ENCODE data around the gene RAC3.

The RAC3 gene

DNA sequence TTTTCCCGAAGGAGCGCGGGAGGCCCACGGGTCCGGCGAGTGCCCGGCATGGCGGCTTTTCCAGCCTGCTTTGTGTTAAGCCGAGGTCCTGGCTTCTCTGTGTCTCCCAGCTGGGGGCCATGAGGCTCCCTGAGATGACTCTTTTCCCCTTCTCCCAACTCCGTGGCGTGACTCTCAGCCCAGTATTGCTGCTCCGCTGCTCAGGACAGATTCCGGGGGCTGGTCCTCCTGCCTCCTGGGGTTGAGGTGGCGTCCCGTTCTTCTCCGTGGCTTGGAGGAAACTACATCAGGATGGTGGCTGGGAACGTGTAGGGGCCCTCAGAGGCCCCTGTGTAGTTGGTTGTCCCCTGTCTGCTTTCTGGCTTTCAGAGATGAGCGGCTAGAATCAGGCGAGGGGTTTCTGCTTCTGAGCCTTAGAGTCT lies 21.2 kb downstream of the RAC3 start:
- in situ Hi-C loops (cut with MboI; ENCODE audit: low sequenced_read_pairs), result no loop called here

DNA sequence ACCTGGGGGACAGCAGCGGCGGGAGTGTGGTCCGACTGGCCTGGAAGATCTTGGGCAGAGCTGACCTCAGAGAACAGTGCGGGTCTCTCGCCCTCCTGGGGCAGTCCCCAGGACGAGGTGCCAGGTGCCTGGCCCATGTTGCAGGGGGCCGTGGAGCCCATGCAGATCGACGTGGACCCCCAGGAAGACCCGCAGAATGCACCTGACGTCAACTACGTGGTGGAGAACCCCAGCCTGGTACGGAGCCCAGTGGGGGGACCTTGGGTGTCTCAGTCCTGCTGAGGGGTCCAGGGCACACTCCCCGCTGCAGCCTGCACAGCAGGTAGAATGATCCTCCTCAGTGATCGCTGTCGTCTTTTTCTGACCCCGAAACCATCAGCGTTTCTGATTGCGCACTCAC lies 21.7 kb downstream of the RAC3 start:
- in situ Hi-C loops (cut with MboI; ENCODE audit: low sequenced_read_pairs), result no loop called here

DNA sequence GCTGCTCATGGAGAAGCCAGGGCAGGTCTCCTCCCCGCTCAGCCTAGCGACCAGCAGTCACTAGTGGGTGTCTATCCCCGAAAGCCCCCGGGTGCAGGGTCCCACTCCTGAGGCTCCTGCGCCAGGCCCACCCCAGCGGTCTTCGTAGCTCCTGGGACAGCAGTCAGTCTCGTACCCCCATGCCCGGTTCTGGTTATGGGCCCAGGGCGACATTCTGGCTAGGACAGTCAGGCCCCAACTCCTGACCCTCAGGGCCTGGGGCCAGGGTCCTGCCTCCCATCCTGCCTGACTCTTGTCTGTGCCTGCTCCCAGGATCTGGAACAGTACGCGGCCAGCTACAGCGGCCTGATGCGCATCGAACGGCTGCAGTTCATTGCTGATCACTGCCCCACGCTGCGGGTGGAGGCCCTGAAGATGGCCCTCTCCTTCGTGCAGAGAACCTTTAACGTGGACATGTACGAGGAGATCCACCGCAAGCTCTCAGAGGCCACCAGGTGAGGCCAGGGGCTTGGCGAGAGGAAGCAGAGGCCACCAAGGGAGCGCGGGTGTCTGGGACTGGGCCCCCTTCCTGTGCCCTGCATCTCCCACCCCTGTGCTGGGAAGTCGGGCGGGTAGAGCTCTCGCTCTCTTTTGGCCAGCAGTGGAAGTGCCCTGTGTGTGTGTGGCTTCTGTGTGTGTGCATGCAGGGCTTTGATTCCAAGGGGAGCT lies 22.2 kb downstream of the RAC3 start:
- in situ Hi-C loops (cut with MboI; ENCODE audit: low sequenced_read_pairs), result no loop called here

DNA sequence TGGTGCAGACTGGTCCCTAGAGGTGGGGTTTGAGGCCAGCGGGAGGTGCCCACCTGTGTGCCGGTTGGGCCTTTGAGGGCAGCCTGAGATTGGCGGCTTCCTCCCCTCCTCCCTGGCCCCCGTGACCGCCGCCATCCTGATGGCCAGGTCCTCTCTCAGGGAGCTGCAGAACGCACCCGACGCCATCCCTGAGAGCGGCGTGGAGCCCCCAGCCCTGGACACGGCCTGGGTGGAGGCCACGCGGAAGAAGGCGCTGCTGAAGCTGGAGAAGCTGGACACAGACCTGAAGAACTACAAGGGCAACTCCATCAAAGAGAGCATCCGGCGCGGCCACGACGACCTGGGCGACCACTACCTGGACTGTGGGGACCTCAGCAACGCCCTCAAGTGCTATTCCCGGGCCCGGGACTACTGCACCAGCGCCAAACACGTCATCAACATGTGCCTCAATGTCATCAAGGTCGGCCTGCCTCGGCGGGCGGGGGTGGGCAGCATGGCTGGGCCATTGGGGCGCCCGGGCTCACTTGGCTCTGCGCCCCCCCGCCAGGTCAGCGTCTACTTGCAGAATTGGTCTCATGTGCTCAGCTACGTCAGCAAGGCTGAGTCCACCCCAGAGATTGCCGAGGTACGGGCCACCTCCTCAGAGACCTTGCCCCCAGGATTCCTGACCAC lies 23.0 kb downstream of the RAC3 start:
- in situ Hi-C loops (cut with MboI; ENCODE audit: low sequenced_read_pairs), result no loop called here

DNA sequence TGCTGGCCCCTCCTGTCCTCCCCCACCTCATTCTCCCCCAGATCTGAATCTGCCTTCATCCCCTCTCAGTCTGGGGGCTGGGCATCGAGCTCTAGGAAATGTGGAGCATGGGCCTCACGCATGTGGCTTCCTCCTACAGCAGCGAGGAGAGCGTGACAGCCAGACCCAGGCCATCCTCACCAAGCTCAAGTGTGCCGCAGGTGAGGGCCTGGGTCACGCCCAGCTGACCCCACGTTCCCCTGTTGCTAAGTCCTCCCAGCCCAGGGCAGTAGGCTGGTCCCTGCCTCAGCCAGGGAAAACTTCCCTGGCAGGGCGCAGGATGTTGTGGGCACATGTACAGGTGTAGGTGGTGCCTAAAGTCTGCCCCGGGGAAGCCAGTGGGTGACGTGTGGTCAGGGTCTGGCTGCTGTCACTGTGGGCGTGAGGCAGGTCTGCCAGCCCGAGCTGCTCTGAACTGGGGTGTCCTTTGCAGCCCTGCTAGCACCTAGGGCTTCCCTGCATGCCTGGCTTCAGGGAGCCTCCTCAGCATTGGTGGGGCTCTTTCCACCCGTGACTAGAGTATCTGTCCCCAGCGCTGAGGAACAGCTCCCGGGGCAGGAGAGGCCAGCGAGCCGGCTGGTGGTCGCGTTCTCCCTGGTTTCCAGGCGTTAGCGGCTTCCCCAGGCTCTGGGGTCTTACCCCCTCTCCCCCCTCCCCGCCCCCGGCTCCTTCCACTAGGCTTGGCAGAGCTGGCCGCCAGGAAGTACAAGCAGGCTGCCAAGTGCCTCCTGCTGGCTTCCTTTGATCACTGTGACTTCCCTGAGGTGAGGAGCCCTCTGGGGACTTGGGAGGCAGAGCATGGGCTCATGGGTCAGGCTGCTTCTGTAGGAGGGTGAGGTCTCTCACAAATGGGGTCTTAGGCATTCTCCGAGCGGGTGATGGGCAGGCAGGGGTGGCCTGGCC lies 23.8 kb downstream of the RAC3 start:
- in situ Hi-C loops (cut with MboI; ENCODE audit: low sequenced_read_pairs), result no loop called here

DNA sequence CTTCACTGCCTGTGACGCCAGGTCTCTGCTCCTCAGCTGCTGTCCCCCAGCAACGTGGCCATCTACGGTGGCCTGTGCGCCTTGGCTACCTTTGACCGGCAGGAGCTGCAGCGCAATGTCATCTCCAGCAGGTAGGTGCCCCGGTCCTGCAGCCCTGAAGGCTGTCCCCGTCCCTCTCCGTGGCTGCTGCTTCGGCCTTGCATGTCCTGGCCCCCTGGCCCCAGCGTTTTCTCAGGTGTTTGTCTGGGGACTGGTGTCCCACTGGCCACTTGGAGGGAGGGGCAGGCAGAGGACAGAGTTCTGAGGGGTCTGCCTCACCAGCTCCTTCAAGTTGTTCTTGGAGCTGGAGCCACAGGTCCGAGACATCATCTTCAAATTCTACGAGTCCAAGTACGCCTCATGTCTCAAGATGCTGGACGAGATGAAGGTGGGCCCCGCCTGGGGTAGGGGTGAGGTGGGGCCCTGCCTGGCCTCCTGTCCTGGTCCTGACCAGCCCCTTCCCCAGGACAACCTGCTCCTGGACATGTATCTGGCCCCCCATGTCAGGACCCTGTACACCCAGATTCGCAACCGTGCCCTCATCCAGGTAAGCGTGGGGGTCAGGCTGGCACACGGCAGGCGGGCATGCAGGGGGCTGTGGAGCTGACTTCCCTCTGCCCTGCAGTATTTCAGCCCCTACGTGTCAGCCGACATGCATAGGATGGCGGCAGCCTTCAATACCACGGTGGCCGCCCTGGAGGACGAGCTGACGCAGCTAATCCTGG lies 24.7 kb downstream of the RAC3 start:
- in situ Hi-C loops (cut with MboI; ENCODE audit: low sequenced_read_pairs), result no loop called here

DNA sequence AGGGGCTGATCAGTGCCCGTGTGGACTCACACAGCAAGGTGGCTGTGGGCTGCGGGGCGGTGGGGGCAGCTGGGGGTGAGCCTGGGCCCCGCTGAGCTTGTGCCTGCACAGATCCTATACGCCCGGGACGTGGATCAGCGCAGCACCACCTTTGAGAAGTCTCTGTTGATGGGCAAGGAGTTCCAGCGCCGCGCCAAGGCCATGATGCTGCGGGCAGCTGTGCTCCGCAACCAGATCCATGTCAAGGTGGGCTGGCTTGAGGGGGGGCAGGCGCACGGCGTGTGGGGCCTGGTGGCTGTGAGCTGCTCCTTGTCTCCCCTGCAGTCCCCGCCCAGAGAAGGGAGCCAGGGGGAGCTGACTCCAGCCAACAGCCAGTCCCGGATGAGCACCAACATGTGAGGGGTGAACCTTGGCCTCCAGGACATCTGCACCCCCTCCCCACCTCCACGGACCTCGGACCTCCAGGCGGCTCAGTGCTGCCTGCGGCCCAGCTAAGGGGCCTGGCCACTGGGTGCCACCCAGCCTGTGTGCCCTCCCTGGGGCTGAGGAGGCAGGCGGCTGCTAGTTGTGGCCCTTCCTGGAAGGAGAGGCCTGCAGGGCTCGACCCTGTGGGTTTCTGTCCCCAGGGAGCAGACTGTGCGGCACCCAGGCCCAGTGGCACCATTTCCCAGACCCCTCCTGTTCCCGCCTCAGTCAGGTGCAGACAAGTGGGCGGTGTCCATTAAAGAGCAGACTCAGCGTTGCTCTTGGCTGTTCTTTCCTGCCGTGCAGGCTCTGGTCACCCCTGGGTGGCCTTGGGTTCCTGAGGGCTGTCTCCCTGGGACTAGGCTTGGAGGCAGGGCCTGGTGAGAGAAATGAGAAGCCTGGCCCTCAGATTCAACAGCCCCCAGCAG lies 25.5 kb downstream of the RAC3 start:
- in situ Hi-C loops (cut with MboI; ENCODE audit: low sequenced_read_pairs), result no loop called here

DNA sequence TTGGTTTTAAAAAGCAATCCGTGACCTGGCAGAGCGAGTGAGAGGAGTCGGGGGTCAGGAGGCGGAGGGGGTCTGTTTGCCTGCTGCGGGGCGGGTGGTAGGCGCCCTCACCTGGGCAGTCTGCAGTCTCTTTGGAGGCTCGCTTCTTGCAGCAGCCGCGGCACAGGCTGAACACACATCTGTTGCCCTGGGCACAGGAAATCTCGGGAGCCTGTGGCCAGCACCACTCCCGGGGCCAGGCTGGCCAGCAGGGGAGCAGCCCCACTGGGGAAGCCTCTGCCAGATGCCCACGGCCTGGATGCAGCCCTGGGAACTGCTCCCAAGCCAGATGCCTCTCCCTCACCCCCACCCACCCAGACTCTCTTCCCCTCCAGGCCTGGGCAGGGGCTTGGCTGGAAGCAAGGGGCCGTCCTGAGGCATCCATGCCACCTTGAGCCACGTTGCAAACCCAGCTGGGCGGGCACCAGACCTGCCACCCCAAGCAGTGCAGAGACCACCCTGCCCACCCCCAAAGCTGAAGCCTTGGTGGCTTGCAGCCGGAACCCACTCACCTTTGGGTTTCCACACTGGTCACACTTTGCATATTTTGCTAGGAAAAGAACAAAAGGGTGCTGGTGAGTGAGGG lies 26.9 kb downstream of the RAC3 start:
- in situ Hi-C loops (cut with MboI; ENCODE audit: low sequenced_read_pairs), result no loop called here

DNA sequence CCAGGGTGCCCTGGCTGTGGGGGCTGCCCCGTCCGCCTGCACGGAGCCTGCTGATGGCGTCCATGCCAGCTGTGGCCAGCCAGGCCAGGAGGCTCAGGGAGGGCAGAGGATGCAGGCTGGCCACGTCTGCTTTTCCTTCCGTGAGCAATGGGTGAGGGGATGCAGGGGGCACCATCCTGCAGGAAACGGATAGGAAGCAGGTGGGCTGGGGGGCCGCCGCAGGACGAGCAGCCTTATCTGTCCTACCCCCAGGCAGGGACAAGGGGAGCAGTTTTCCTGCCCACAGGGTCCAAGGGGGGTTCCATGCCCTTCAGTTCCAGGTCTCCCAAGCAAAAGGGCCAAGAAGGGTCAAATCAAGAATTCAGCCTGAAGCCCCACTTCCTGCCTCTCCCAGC lies 27.4 kb downstream of the RAC3 start:
- in situ Hi-C loops (cut with MboI; ENCODE audit: low sequenced_read_pairs), result no loop called here

DNA sequence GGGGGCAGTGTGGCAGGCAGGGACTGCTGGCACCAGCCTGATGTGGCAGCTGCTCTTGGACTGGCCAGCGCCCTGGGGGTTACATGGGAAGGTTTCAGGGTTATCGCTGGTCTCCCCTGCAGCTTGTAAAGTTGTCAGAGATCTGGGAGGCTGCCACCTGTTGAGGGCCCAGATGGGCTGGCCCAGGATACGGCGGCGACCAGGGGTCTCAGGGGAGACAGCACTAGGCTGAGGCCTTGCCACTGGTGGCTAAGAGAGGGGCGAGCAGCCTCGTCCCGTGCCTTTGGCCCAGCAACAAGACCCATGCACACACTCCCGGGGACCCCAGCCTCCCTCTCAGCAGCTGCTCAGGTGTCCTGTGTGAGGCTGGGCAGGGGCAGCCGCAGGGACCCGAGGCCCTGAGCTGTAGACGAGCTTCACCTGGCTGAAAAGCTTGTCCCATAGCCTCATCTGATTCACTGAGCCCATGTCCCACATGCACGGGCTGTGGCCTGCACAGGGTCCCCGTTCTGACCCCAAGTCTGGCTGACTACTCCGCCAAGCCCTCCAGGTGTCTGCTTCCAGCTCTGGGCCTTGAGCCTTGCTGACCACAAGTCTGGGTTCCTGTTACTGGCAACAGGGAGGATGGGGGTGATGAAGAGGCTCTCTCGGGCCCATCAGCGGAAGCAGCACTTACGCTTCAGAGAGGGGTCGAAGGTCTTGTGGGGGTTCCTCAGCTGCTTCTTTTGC lies 28.0 kb downstream of the RAC3 start:
- in situ Hi-C loops (cut with MboI; ENCODE audit: low sequenced_read_pairs), result no loop called here

DNA sequence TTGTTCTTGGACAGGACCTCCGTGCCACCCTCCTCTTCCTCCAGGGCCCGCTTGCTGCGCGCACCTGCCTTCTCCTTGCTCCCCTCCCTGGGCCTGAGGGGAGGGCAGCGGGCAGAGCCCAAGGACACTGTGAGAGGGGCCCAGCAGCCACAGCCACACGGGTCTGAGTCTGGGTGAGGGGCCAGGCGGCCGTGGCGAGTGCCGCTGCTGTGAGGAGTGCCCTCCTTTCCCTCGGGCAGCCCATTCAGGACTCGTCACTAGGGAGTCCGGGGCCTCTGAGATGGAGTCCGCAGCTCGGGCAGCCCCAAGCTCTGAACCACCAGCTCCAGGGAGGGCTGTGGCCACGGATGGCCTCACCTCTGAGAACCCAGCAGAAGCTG lies 28.5 kb downstream of the RAC3 start:
- in situ Hi-C loops (cut with MboI; ENCODE audit: low sequenced_read_pairs), result no loop called here

DNA sequence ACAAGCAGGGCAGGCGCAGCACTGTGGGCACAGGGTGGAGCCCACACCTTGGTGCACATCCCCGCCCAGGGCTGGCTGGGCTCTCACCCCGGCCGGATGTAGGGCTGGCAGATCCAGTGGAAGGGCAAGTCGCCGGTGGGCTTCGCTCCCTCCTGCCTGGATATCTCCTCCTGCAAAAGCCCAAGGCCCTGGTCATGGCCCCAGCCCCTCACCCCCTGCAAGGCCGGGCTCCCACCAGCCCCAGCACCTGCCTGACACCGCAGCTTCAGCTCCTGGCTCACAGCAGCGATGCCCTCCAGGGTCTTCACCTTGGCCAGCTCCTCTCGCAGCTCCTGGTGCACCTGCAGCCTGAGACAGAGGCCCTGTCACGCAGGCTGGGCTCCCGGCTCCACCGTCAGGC lies 29.1 kb downstream of the RAC3 start:
- in situ Hi-C loops (cut with MboI; ENCODE audit: low sequenced_read_pairs), result no loop called here

DNA sequence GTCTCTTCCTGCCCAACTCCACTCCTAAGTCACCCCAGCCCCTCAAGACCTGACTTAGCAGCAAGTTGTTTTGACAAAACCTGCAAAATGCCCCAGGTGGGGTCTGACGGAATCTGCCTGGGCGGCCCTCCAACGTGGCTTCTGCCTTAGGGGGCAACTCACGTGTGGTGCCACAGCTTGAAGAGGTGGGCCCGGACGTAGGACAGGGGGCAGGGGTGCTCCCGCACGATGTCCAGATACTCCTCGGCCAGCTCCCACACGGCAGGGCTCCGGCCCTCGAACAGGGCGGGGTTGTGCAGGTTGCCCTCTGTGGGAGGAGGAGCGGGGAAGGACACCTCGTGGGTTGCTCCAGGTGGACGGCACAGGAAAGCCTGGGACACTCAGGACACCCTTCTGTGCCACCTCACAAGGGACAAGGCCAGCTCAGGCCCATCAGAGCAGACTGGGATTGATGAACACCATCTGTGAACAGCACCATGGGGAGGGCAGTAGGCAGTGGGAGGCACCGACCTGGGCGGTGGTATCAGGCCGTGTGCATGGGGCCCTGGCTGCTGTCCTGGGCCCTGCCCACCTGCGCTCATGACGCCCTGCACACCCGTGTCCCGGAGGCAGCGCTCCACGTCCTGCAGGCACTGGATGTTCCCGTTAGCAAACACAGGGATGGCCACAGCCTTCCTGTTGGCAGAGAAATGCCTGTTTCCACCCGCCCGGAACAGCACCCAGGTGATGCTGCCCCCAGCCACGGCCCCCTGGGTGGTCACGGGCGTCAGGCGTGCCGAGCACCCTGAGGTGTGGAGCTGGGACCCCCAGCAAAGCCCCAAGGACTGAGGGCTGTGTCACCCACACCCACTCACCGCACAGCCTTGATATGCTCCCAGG lies 29.8 kb downstream of the RAC3 start:
- in situ Hi-C loops (cut with MboI; ENCODE audit: low sequenced_read_pairs), result no loop called here

DNA sequence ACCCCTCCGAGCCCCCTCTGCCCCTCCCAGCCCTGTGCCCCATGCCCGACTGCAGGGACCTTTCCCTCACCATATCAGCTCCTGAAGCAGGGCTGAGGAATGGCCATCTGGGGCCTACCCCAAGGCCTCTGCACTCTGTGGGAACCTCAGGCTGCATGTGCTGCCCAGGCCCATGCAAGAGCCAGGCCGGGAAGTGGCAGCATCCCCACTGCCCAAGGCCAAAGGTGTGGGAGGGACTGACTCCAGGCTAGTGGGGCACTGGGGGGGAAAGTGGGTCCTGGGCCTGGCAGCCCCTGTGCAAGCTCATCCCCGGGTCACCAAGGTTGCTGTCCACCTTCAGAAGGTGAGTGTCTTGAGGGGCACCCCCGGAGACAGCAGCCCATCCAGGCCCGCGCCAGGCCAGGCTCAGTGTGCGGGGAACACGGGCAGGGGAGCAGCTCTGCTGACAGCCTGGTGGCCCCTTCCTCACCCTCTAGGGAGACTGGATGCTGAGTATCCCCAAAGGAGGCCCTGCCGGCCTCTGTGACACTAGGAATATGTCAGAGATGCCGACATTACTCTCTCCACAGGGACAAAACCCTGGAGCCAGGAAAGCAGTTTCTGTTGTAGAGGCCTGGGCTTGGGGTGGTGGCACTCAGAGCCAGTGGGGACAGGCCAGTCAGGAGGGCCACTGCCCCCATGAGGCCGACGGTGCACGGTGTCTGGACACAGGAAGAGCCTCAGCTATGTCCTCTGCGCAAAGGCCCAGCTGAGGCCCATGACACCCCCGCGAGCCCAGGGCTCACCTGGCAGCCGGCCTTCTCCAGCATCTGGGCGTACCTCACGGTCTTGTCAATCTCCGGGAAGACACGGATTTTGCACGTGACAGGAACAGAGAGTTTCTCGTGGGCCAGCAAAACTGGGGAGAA lies 30.9 kb downstream of the RAC3 start:
- in situ Hi-C loops (cut with MboI; ENCODE audit: low sequenced_read_pairs), result no loop called here

DNA sequence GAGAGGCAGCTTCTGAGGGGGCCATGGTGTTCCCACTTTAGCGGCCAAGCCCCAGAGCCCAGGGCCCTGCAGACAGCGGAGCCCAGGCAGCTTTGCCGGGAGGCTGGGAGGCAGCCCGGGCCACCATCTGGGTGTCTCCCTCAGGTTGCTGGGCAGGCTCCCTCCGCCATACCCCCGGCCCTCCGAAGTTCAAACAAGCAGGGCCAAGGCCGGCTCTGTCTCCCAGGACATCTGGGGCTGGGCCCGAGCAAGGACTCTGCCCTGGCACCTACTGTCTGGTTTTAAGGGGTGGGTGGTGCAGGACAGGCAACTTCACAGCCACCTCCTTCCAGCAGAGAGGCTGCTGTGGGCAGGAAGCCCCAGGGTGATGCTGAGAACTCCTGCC lies 31.5 kb downstream of the RAC3 start:
- in situ Hi-C loops (cut with MboI; ENCODE audit: low sequenced_read_pairs), result no loop called here

DNA sequence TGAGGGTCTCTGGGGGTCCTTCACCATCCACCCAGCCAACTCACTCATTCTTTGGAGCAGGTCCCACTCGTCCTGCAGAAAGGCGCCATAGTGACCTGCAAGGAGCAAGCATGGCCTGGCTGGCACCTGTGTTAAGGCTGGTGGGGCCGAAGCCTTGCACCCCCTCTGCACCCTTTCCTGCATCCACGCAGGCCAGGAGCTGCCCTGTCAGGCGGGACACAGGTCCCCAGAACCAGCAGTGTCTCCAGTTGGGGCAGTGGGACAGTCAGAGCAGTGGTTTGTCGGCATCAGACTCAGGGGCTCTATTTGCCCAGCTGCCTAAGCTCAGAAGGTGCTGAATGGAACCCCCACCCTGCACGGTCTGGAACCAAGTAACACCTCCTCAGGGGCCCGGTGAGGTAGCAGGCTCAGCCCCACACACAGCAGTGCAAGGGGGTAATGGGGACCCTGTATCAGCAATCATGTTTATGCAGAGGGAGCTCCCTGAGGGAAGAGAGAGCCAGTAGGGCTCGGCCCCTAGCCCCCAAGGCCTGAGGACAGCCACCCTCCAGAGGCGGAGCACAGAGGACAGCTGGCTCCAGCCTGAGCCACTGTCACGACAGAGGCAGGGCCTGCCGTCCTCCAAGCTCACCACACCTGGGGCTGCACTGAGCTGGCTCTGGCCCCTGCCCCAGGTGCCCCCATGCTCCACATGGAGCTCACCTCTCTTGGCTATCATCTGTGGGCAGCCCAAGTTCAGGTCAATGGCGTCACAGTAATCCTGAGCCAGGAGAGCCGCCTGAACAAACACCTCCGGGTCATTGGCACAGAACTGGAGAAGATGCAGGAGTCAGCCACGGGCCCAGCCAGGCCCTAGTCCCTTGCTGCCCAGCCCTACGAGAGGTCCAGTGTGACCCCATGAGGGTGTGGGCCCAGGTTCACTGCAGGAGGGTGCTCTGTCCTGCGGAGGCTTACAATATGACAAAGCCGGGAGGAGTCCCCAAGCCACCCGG lies 32.2 kb downstream of the RAC3 start:
- in situ Hi-C loops (cut with MboI; ENCODE audit: low sequenced_read_pairs), result no loop called here
